K562 (cell line): Measurements from ENCODE around the gene C3. TPM values are rescaled to one million over a fixed set of nuclear protein-coding genes. Genes with fewer than 3 reads are reported as not detected.

Experiments
- CTBP1 ChIP-seq: fragments of 450-650 bp; IDR thresholded peaks from 2 replicates; pipeline ENCODE4 v1.6.1; 2016; ENCODE audit warnings: borderline replicate concordance
- ESRRB ChIP-seq: fragments of 250-450 bp; sonication (Bioruptor Pico); IDR thresholded peaks from 2 replicates; pipeline ENCODE4 v1.5.0; 2020; ENCODE audit warnings: mild to moderate bottlenecking, moderate library complexity, borderline replicate concordance
- ETV1 ChIP-seq: fragments of 450-650 bp; conservative IDR thresholded peaks from 2 replicates; pipeline ENCODE4 v1.6.1; 2016; ENCODE audit warnings: missing genetic modification characterization, control low read depth, low read depth, missing compliant biosample characterization
- GABPB1 ChIP-seq: sonication (generic); formaldehyde crosslinking; IDR thresholded peaks from 2 replicates; pipeline ENCODE4 v1.8.0; 2022; ENCODE audit warnings: mild to moderate bottlenecking, missing genetic modification reagents
- HDAC1 ChIP-seq, 2 experiments: fragments of 450-650 bp; IDR thresholded peaks; 2 replicates each; pipeline ENCODE4 v1.6.1; 2016 to 2017; ENCODE audit warnings: inconsistent platforms in 1 of 2, mild to moderate bottlenecking in 1 of 2, moderate library complexity in 1 of 2
- HNRNPL ChIP-seq: fragments of 200-400 bp; formaldehyde crosslinking; IDR thresholded peaks from 2 replicates; pipeline ENCODE4 v1.6.1; 2017; ENCODE audit warnings: low read depth, mild to moderate bottlenecking, low read length
- NELFE ChIP-seq: IDR thresholded peaks from 2 replicates; pipeline ENCODE4 v1.6.1; 2011; ENCODE audit warnings: mild to moderate bottlenecking; ENCODE audit not compliant: insufficient read depth, insufficient read length
- PHF8 ChIP-seq: fragments of 200-600 bp; sonication (generic); IDR thresholded peaks from 2 replicates; pipeline ENCODE4 v1.6.1; 2012; ENCODE audit warnings: mixed run types, mild to moderate bottlenecking, inconsistent platforms, low read length, moderate library complexity, borderline replicate concordance
- POLR2A ChIP-seq: fragments of 450-650 bp; conservative IDR thresholded peaks from 2 replicates; pipeline ENCODE4 v1.6.1; 2016
- RCOR1 ChIP-seq, 2 experiments: IDR thresholded peaks; 2 replicates each; pipeline ENCODE4 v1.6.1; 2012; ENCODE audit warnings: low read depth in 2 of 2, low read length in 2 of 2, borderline replicate concordance in 1 of 2, improper control_type of control experiment in 1 of 2
- SETDB1 ChIP-seq: IDR thresholded peaks from one replicate; pipeline ENCODE4 v1.6.1; 2012; ENCODE audit warnings: low read length, control low read depth, inconsistent platforms
- SIRT6 ChIP-seq: IDR thresholded peaks from one replicate; pipeline ENCODE4 v1.6.1; 2012; ENCODE audit warnings: low read depth, mild to moderate bottlenecking, control low read depth, inconsistent platforms, low read length, moderate library complexity
- SMAD2 ChIP-seq: fragments of 150-350 bp; IDR thresholded peaks from 2 replicates; pipeline ENCODE4 v1.6.1; 2014; ENCODE audit warnings: low read depth, mild to moderate bottlenecking, low read length
- TSC22D4 ChIP-seq: fragments of 450-650 bp; IDR thresholded peaks from 2 replicates; pipeline ENCODE4 v1.6.1; 2016; ENCODE audit warnings: missing genetic modification characterization, missing biosample characterization, control low read depth
- ZBTB7A ChIP-seq: IDR thresholded peaks from 2 replicates; pipeline ENCODE4 v1.6.1; 2011; ENCODE audit warnings: low read depth, mild to moderate bottlenecking, low read length, moderate library complexity, borderline replicate concordance; ENCODE audit not compliant: control insufficient read depth
- ZFP36 ChIP-seq: fragments of 150-350 bp; IDR thresholded peaks from 2 replicates; pipeline ENCODE4 v1.6.1; 2018; ENCODE audit warnings: low read length, low read depth; ENCODE audit not compliant: partially characterized antibody
- ZFX ChIP-seq: sonication (generic); formaldehyde crosslinking; IDR thresholded peaks from 2 replicates; pipeline ENCODE4 v1.8.0; 2022; ENCODE audit warnings: mild to moderate bottlenecking, missing genetic modification reagents, moderate library complexity
- ZNF644 ChIP-seq: fragments of 200-800 bp; sonication (Bioruptor generic); IDR thresholded peaks from 2 replicates; pipeline ENCODE4 v1.6.1; 2016; ENCODE audit warnings: low read depth, missing genetic modification characterization, missing compliant biosample characterization
- polyA plus RNA-seq, 8 experiments: library from polyadenylated mRNA; depleted of rRNA in 4 of 8; stranded (reverse) in 5 of 8; unstranded in 3 of 8; fragments of >200 nt; fragmentation: Nextera tagmentation in 2 of 8; fragmentation: Illumina TruSeq in 1 of 8; extraction: Ambion mirVana in 2 of 8; extraction: Trizol in 1 of 8; gene quantifications; 2 replicates each; pipeline versions ENCODE4 v1.2.1 to v1.2.3, GENCODE V29; 2011 to 2014; ENCODE audit warnings: inconsistent platforms in 1 of 8, missing spikeins in 1 of 8
- total RNA-seq, 7 experiments: library from RNA; depleted of rRNA in 6 of 7; stranded (reverse); fragments of >200 nt in 6 of 7; fragmentation: Illumina TruSeq in 2 of 7; extraction: Trizol in 2 of 7; gene quantifications; 2 replicates each; pipeline versions ENCODE4 v1.2.1 to v1.2.3, GENCODE V29; 2011 to 2021; ENCODE audit warnings: low replicate concordance in 1 of 7
- TF ChIP-seq, protein P1 (sequence below): fragments of 450-650 bp; IDR thresholded peaks from 2 replicates; pipeline ENCODE4 v1.7.1; 2018; ENCODE audit warnings: mild to moderate bottlenecking, low read depth; ENCODE audit not compliant: partially characterized antibody
- TF ChIP-seq, protein P2 (sequence below): fragments of 450-650 bp; IDR thresholded peaks from 2 replicates; pipeline ENCODE4 v1.6.1; 2016; ENCODE audit warnings: antibody characterized with exemption
- TF ChIP-seq, protein P3 (sequence below): sonication (generic); formaldehyde crosslinking; IDR thresholded peaks from 2 replicates; pipeline ENCODE4 v1.8.1; 2023; ENCODE audit warnings: mild to moderate bottlenecking, missing genetic modification reagents

Gene C3
- total and polyA plus RNA-seq, 9 of the 15 experiments (the other 6 are each of a cell fraction or from before 2014, with no cell fraction given) = 0.59 to 10.6 (median 2.2) TPM

DNA sequence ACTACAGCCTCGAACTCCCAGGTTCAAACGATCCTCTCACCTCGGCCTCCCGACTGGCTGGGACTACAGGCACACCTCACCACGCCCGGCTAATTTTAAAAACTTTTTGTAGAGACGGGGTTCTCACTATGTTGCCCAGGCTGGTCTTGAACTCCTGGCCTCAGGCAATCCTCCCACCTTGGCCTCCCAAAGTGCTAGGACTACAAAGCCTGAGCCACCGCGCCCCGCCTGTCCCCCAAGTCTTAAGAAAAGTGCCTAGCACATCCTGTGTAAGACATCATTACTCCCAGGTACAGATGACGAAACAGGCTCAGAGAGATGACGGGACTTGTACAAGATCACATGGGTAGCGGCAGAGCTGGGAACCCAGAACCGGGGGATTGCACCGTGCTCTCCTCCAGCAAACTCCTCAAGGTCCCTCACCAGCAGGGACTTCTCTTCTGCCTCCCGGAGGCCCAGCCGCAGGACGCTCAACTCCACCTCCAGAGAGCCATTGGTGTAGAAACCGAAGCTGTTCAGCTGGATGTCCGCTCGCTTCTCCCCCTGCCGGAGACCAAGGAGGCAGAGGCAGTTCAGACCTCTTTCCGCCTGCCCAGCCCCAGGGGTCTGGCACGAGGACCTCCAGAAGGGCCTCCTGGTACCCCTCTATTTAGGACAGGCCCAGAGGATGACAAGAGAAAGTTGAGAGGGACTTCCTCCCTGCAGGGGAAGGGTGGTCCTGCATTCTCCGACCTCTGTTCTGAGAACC is 15.9 kb upstream of the C3 start (continued):
- TF ChIP-seq PHF8 (peak; percentile 47; the same call in 1 of the 2 replicates), SETDB1 (no peak), ETV1 (0 out of 2 replicates have a peak, but pooled peaks have one; percentile 2), HDAC1 (IDR thresholded peaks at IDR 0.05) (peak in 1 of 2 experiments; percentile 66; a peak in 1 of 4 replicates), NELFE (no peak), ESRRB (no peak), HNRNPL (no peak), CTBP1 (peak; percentile 86), POLR2A (peak; percentile 71), RCOR1 (IDR thresholded peaks at IDR 0.05; ENCODE audit: borderline replicate concordance in 1 of 2, low read depth in 2 of 2, low read length in 2 of 2) (peak in 1 of 2 experiments; percentile 50; a peak in 1 of 4 replicates), ZBTB7A (peak; percentile 72), SMAD2 (no peak), SIRT6 (no peak), GABPB1 (CRISPR knock-in tag) (peak; percentile 51), ZNF644 (no peak), TSC22D4 (tag) (no peak), ZFP36 (peak; percentile 39), ZFX (CRISPR knock-in tag) (peak; percentile 73)
- TF ChIP-seq, protein P1, sequence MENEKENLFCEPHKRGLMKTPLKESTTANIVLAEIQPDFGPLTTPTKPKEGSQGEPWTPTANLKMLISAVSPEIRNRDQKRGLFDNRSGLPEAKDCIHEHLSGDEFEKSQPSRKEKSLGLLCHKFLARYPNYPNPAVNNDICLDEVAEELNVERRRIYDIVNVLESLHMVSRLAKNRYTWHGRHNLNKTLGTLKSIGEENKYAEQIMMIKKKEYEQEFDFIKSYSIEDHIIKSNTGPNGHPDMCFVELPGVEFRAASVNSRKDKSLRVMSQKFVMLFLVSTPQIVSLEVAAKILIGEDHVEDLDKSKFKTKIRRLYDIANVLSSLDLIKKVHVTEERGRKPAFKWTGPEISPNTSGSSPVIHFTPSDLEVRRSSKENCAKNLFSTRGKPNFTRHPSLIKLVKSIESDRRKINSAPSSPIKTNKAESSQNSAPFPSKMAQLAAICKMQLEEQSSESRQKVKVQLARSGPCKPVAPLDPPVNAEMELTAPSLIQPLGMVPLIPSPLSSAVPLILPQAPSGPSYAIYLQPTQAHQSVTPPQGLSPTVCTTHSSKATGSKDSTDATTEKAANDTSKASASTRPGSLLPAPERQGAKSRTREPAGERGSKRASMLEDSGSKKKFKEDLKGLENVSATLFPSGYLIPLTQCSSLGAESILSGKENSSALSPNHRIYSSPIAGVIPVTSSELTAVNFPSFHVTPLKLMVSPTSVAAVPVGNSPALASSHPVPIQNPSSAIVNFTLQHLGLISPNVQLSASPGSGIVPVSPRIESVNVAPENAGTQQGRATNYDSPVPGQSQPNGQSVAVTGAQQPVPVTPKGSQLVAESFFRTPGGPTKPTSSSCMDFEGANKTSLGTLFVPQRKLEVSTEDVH = no peak
- TF ChIP-seq, protein P2, sequence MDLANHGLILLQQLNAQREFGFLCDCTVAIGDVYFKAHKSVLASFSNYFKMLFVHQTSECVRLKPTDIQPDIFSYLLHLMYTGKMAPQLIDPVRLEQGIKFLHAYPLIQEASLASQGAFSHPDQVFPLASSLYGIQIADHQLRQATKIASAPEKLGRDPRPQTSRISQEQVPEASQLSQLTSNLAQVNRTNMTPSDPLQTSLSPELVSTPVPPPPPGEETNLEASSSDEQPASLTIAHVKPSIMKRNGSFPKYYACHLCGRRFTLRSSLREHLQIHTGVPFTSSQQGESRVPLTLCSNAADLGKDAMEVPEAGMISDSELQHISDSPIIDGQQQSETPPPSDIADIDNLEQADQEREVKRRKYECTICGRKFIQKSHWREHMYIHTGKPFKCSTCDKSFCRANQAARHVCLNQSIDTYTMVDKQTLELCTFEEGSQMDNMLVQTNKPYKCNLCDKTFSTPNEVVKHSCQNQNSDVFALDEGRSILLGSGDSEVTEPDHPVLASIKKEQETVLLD = no peak
- TF ChIP-seq, protein P3, sequence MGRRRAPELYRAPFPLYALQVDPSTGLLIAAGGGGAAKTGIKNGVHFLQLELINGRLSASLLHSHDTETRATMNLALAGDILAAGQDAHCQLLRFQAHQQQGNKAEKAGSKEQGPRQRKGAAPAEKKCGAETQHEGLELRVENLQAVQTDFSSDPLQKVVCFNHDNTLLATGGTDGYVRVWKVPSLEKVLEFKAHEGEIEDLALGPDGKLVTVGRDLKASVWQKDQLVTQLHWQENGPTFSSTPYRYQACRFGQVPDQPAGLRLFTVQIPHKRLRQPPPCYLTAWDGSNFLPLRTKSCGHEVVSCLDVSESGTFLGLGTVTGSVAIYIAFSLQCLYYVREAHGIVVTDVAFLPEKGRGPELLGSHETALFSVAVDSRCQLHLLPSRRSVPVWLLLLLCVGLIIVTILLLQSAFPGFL (CRISPR knock-in tag) = peak; percentile 62; the same call in 1 of the 2 replicates
